ENCODE data around the gene MINDY4.

- TF ChIP-seq CTCF (IDR thresholded peaks at IDR 0.05) (no peak), POLR2AphosphoS5 (IDR thresholded peaks at IDR 0.05) (no peak), POLR2A (IDR thresholded peaks at IDR 0.05) (no peak)
These were observed 135.5 kb downstream of the MINDY4 start for GRCh38 chr7:30906515-30907240.
